Fibroblast of upper back skin (primary cell): Measurements from ENCODE around the gene LINGO3.

Experiments used
- DNase-seq: peaks from one replicate; pipeline ENCODE4 v3.0.0-alpha.2; 2013

Gene LINGO3

GRCh38 chr19:2278459-2279158, 29.3 kb downstream of the LINGO3 start:
- DNase-seq, result no peak

- no peak for DNase-seq
These were observed 30.8 kb downstream of the LINGO3 start for GRCh38 chr19:2277138-2277537.

DNA sequence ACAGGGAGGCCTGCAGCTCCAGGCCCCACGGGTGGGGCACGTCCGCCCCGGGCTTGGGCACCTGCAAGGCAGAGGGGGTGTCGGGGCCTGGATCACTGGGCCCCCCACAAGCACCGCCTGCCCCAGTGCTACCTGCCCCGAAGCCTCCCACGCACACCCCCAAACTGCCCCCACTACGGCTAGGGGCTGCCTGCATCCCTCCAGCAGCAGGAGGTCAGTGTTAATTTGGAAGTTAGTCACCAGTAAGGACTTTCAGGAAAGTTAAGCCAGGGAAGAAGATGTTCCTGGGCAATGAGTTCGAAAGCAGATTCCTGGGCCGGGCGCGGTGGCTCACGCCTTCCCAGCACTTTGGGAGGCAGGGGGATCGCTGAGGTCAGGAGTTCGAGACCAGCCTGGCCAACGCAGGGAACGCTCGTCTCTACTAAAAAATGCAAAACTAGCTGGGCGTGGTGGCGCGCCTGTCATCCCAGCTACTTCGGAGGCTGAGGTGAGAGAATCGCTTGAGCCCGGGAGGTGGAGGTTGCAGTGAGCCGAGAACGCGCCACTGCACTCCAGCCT, 31.4 kb downstream of the LINGO3 start:
- no peak for DNase-seq

DNA sequence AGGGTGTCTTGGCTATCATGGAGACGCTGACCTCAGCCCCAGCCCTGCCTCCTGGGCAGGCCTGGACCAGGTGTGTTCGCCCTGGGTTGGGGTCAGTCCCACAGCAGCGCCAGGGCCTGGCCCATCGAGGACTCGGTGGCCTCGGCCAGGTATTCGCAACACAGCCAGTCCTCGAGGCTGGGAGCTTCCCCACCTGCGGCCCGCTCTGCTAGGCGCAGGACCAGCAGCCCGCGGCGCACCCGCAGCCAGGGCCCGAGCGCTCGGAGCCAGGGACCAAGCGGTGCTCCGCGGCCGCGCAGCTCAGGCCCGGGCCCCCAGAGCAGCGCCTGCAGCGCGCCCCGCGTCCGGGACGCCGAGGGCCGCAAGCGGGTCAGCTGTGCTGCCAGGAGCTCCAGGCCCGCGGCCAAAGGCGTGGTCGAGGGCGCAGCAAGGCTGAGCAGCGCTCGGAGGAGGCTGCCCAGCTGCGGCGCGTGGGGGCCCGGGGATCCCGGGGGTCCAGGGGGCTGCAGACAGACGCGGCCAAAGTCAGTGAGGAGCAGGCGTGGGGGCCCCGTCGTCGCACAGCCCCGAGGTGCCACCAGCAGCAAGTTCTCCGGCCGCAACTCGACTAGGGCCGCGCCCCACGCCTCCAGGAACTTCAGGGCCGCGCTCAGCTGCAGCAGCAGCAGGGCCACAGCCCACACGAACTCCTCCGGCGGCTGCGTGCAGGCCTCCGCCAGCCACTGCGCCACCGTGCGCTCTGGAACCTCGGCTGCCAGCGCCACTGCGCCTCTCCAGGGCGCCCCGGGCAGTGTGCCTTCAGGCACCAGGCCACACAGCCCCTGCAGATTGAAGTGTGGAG, 32.1 kb downstream of the LINGO3 start:
- DNase-seq, result no peak

- peak; percentile 67 for DNase-seq
These were observed 32.9 kb downstream of the LINGO3 start for GRCh38 chr19:2274931-2275535.

DNA sequence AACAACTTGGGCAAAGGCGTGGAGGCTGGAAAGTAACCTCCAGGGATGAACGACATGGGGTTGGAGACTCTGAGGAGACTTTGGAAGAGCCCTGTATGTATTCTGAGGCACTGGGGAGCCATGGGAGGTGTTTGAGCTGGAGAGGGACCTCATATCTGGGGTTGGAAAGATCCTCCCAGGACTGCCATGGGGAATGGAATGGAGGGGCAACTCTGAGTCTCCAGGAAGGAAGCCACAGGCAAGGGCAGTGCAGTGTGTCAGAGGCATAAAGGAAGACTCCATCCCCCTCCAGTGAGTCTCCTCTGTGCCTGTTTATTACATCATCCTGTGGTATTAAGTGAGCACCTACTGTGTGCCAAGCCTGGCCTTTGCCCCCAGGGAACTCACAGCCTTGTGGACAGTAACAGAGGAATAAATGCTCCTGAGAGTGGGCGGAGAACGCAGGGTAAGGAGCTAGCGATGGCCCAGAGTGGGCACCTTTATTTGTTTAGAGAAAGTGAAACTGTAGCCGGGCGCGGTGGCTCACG, 33.7 kb downstream of the LINGO3 start:
- no peak for DNase-seq

DNA sequence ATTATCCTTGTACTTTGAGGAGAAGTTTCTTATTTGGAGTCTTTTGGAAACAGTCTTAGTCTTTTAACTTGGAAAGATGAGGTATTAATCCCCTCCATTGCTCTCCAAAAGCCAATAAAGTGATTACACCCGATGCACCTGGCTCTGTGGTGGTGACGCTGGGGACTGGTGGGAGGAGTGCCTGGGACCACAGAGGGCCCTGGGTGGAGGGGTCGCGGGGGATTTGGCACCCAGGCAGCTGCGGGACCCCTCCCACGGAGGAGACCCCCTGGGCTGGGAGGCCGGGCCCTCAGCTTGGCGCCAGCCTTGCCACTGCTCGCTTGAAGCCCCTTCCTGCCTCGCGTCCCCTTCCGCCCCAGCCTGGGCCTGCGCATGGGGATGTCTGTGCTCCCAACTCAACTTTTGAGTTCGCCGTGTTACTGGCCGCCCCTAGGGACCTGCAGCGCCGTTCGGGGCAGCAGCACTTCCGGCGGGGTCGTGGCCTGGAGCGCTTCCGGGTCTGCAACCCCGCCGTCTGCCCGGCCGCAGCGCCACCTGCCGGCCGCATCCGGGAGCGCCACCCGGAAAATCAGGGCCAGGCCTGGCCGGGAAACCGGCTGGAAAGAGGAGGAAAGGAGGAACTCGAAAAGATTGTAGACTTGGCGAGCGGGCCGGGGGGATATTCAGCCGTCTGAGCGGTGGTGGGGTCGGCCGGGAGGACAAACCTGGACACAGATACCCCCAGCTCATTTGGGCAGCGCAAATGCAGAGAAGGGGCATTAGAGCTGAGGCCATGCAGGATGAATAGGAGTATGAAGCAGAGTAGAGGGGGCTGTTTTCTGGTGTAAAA, 34.4 kb downstream of the LINGO3 start:
- peak; percentile 68 for DNase-seq

- DNase-seq, result peak; percentile 79
These were observed 36.5 kb downstream of the LINGO3 start for GRCh38 chr19:2271234-2272103.

DNA sequence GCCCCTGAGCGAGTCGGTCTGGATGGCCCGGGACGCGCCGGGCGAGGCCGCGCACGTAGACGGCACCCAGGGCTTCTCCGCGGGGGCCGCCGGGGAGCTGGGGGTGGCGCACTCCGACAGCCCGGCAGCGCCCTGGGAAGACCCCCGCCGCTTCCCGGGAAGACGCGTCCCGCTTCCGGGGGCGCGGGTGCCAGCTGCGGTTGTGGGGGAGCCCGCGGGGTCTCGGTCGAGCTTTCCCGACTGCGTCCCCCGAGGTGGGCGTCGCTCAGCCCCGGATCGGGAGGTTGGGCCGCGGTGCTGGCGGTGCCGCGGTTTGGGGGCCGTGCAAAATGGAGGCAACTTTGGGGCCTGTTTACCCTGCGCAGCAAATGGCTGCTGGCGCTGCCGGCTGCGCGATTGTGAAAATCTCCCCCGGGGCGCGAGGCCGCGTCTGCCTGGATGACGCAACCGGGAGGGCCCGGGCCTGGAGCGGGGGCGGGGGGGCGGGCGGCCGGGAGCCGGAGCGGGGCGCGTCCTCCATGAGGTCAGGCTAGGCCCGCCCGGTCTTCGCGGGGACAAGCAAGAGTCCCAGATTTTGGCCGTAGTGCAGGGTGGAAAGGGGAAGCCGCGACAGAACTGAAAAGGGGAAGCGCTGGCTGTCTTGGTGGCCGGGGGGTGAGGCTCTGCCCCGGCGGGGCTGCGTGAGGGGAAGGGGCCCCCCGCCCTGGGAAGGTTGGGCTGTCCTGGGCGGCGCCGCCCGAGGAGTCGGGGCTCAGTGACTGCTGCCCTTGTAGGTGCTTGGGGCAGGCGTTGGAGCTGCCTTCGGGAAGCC, 37.3 kb downstream of the LINGO3 start:
- DNase-seq, result peak; percentile 81

DNA sequence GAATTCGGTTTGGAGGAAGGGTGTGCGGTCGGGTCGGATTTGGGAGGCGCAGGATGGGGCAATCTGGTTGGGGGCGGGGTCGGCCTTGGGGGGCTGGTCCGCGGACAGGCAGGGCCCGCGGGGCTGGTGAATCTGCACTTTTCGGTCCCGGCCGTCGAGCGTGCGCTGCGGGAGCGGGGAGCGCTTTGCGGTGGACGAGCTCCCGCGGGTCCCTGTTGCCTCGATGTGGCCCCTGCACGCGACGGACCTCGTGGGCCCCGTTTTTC, 37.9 kb downstream of the LINGO3 start:
- no peak for DNase-seq

- DNase-seq, result peak; percentile 97
These were observed 38.5 kb downstream of the LINGO3 start for GRCh38 chr19:2269244-2270156.

- DNase-seq, result no peak
These were observed 39.1 kb downstream of the LINGO3 start for GRCh38 chr19:2268861-2269243.

DNA sequence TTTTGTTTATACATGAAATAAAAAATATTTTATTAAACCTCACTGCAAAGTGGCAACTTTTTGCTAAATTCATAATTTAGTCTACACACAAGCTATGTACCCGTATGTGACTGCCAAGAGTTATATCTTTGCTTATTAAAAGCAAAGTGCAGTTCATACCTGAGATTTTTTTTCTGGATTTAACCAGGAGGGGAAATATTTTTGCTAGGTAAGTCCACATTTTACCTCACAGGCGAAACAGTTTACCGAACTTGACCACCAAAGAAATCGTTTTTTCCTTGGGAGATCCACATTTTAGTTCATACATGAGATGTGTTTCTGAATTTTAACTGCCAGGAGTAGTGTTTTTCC, 39.5 kb downstream of the LINGO3 start:
- no peak for DNase-seq

- peak; percentile 87 for DNase-seq
These were observed 41.6 kb downstream of the LINGO3 start for GRCh38 chr19:2266183-2266993.

DNA sequence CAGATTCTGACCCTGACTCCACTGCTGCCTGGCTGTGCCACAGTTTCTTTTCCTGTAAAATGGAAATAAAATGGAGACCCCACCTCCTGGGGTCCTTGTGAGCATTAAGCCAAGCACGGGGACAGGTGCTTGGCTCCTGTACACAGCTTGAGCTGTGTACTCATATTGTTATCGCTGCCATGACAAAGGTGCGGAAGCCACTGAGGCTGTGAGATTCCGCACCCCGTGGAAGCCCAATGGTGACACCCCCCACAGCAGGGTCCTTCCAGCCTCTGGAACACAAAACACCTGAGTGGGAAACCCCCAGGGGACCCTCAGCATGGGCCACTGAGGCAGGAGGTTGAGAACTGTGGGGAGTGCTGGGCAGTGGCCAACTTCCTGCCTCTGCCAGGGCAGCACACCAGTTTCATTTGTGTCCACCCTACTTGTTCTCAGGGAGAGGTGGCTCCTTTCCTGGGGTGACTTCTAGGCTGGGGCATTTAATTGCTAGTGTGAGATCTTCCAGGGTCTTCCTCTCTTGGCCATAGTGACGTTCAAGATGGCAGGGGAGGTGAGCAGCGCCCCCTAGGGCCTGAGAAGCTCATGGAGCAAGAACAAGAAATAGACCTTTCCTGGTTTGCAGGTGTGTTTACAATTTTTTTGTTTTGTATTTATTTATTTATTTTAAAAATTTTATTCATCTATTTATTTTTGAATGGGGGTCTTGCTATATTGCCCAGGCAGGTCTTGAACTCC, 46.3 kb downstream of the LINGO3 start:
- no peak for DNase-seq

DNA sequence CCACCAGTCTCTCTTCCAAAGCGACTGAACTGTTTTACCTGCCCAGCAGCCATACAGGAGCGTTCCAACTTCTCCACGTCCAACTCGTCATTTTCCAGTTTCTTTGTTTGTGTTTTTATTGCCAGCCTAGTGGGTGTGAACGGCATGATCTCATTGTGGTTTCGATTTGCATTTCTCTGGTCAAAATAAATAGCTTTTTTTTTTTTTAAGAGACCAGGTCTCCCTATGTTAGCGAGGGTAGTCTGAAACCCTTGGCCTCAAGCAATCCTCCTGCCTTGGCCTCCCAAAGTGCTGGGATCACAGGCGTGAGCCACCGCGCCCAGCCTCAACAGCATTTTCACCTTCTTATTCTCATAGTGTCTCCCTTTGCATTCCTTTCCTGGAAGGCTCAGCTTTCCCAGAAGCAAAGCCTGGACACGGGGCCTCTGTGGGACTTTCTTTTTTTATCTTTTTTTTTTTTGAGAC, 47.6 kb downstream of the LINGO3 start:
- DNase-seq, result no peak

DNA sequence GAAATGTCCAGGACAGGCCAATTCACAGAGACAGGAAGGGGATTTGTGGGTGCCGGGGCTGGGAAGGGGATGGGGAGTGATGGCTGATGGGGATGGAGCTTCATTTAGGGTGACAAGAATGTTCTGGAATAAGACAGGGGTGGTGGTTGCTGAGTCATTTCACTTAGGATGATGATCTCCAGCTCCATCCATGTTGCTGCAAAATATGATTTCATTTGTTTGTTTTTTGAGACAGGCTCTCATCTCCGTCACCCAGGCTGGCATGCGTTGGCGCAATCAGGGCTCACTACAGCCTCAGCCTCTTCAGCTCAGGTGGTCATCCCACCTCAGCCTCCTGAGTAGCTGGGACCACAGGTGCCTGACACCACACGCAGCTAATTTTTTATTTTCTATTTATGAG, 48.6 kb downstream of the LINGO3 start:
- no peak for DNase-seq
